H1 (cell line): ENCODE measurements around the gene SHH. TPM values are rescaled to one million over a fixed set of nuclear protein-coding genes. Genes with fewer than 3 reads are reported as not detected.

Experiments
- BRCA1 ChIP-seq: IDR thresholded peaks from 2 replicates; pipeline ENCODE4 v1.6.1; 2012; ENCODE audit warnings: low read depth, low read length, improper control_type of control experiment
- CHD7 ChIP-seq: fragments of 300-600 bp; sonication (generic); IDR thresholded peaks from 2 replicates; pipeline ENCODE4 v1.7.1; 2012; ENCODE audit warnings: low read length, moderate library complexity, mild to moderate bottlenecking, inconsistent platforms; ENCODE audit not compliant: insufficient replicate concordance
- CTBP2 ChIP-seq: IDR thresholded peaks from 2 replicates; pipeline ENCODE4 v1.7.0; 2011; ENCODE audit warnings: borderline replicate concordance, mild to moderate bottlenecking, moderate library complexity, mixed read lengths, low read length; ENCODE audit not compliant: insufficient read depth, insufficient read length
- EZH2 ChIP-seq: fragments of 200-600 bp; sonication (generic); IDR thresholded peaks from 2 replicates; pipeline ENCODE4 v1.7.1; 2012; ENCODE audit warnings: low read depth, mild to moderate bottlenecking, moderate library complexity, low read length, inconsistent platforms; ENCODE audit not compliant: severe bottlenecking
- FOSL1 ChIP-seq: IDR thresholded peaks from 2 replicates; pipeline ENCODE4 v1.6.1; 2011; ENCODE audit warnings: mild to moderate bottlenecking, low read depth, low read length, moderate library complexity; ENCODE audit not compliant: insufficient read depth
- KDM4A ChIP-seq: IDR thresholded peaks from one replicate; pipeline ENCODE4 v1.7.1; 2012; ENCODE audit warnings: low read depth, mild to moderate bottlenecking, moderate library complexity, low read length, inconsistent platforms; ENCODE audit not compliant: severe bottlenecking
- POU5F1 ChIP-seq: IDR thresholded peaks from 2 replicates; pipeline ENCODE4 v1.6.1; 2011; ENCODE audit warnings: low read depth, mild to moderate bottlenecking, low read length, moderate library complexity
- SIRT6 ChIP-seq: IDR thresholded peaks from one replicate; pipeline ENCODE4 v1.7.1; 2012; ENCODE audit warnings: low read length, inconsistent platforms
- SRF ChIP-seq: IDR thresholded peaks from 2 replicates; pipeline ENCODE4 v1.6.1; 2011; ENCODE audit warnings: mild to moderate bottlenecking, low read depth, low read length, moderate library complexity
- TBP ChIP-seq: IDR thresholded peaks from 2 replicates; pipeline ENCODE4 v1.6.1; 2011; ENCODE audit warnings: low read depth, low read length, improper control_type of control experiment
- TEAD4 ChIP-seq: IDR thresholded peaks from 2 replicates; pipeline ENCODE4 v1.6.1; 2012; ENCODE audit warnings: low read depth, low read length, inconsistent platforms, mixed read lengths
- YY1 ChIP-seq: IDR thresholded peaks from 2 replicates; pipeline ENCODE4 v1.6.1; 2011; ENCODE audit warnings: low read depth, mild to moderate bottlenecking, low read length
- polyA plus RNA-seq, 7 experiments: library from polyadenylated mRNA; depleted of rRNA in 3 of 7; stranded (reverse) in 5 of 7; unstranded in 2 of 7; fragments of >200 nt in 5 of 7; fragments of 200-250 nt in 2 of 7; gene quantifications; 1 replicate in 5 of 7; 2 replicates in 1 of 7; 4 replicates in 1 of 7; pipeline versions ENCODE4 v1.2.1 to v1.2.3, GENCODE V29; 2011 to 2013; ENCODE audit warnings: missing spikeins in 2 of 7, mixed read lengths in 2 of 7
- total RNA-seq: library from RNA; stranded (reverse); fragmentation: NEBNext Ultra II Directional; extraction: Animal tissue kit (Norgen Biotek cat#: 25700); gene quantifications from 2 replicates; pipeline ENCODE4 v1.2.1, GENCODE V29; 2021

The SHH gene
- total and polyA plus RNA-seq, 2 of the 8 experiments (the other 6 are each of a cell fraction or from before 2014, with no cell fraction given) = not detected

GRCh38 chr7:155856656-155857055 lies 44.4 kb upstream of the SHH start (continued):
- TF ChIP-seq CHD7 = no peak
- TF ChIP-seq BRCA1 = no peak
- TF ChIP-seq KDM4A = no peak
- no peak for TF ChIP-seq FOSL1
- TF ChIP-seq POU5F1 = no peak
- TF ChIP-seq YY1 = no peak
- no peak for TF ChIP-seq TBP
- no peak for TF ChIP-seq TEAD4
- no peak for TF ChIP-seq EZH2
- TF ChIP-seq SRF = no peak
- no peak for TF ChIP-seq SIRT6
- TF ChIP-seq CTBP2 = no peak
